ENCODE results near the gene CFAP53. TPM values are rescaled to one million over a fixed set of nuclear protein-coding genes. Genes with fewer than 3 reads are reported as not detected.

CFAP53 gene
- total RNA-seq, 1 experiment from 2014 or later, result 0.15 TPM

DNA sequence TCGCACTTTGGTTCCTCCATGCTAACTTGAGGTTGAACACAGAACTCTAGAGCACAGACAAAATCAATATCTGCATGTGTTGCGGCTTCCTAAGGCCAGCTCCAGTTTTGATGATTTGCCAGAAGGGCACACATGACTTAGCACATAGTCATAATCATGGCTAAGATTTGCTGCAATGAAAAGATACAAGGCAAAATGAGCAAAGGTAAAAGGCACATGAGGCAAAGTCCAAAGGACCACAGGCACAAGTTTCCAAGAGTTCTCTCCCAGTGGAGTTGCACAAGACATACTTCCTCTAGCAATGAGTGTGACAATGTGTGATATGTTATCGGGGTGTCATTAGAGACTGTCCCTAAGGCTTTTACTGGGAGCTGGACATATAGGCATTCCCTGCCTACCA, 45.4 kb upstream of the CFAP53 start:
- no peak overlapping the region for H3K56ac ChIP-seq (ENCODE audit: insufficient read length, low read depth, low read length)
- peaks cover 55% of the 10 kb centered on the region for H3K27me3 Mint-ChIP-seq (ENCODE audit: low read depth)

More for the DNA sequence above, 45.4 kb upstream of the CFAP53 start:
- Histone ChIP-seq H3K4ac (ENCODE audit: low read depth, low read length) (no peak overlapping the region), H3K4me2 (ENCODE audit: insufficient read depth, insufficient read length, low read length) (no peak overlapping the region), H3K4me1 (ENCODE audit: insufficient read depth, low read length) (no peaks in the 10 kb centered on the region), H2BK20ac (ENCODE audit: low read depth, low read length, poor library complexity, severe bottlenecking) (no peak overlapping the region), H3T11ph (ENCODE audit: low read length) (no peak overlapping the region), H3K9ac (ENCODE audit: extremely low read depth, insufficient read length, low read length) (no peak overlapping the region), H3K27ac (ENCODE audit: insufficient read length, low read depth, low read length) (no peak overlapping the region), H2BK15ac (ENCODE audit: low read depth, low read length) (no peak overlapping the region), H4K20me1 (ENCODE audit: control insufficient read depth, insufficient read depth, insufficient read length) (no peaks in the 10 kb centered on the region), H4K8ac (replicated peaks; ENCODE audit: insufficient read length, low read depth, low read length) (no peak overlapping the region), H3K18ac (ENCODE audit: insufficient read length, low read depth, low read length) (no peak overlapping the region), H3K14ac (ENCODE audit: insufficient read depth, low read length) (no peak overlapping the region), H3K79me2 (ENCODE audit: insufficient read depth, low read length) (no peaks in the 10 kb centered on the region), H3K23me2 (ENCODE audit: insufficient read length, low read depth, low read length, poor library complexity, severe bottlenecking) (no peaks in the 10 kb centered on the region), H3K27me3 (ENCODE audit: insufficient read depth, low read length) (no peaks in the 10 kb centered on the region; the same call in 1 of the 2 replicates), H3K23ac (ENCODE audit: insufficient read length, low read depth, low read length) (no peak overlapping the region), H3K79me1 (ENCODE audit: insufficient read depth, low read depth, low read length, poor library complexity, severe bottlenecking) (no peaks in the 10 kb centered on the region), H2BK5ac (ENCODE audit: insufficient read length, low read length) (no peak overlapping the region), H2BK120ac (ENCODE audit: low read depth, low read length, poor library complexity, severe bottlenecking) (no peak overlapping the region), H4K5ac (ENCODE audit: insufficient read length, low read depth, low read length) (no peak overlapping the region), H2AK5ac (ENCODE audit: insufficient read length, low read length) (no peak overlapping the region), H2BK12ac (ENCODE audit: insufficient read length, low read depth, low read length) (no peak overlapping the region), H4K91ac (ENCODE audit: insufficient read length, low read depth, low read length) (no peak overlapping the region), H2AFZ (ENCODE audit: low read length) (no peak overlapping the region), H3K9me3 (ENCODE audit: control insufficient read depth, low read depth, low read length) (no peaks in the 10 kb centered on the region)
- TF ChIP-seq, protein P1, sequence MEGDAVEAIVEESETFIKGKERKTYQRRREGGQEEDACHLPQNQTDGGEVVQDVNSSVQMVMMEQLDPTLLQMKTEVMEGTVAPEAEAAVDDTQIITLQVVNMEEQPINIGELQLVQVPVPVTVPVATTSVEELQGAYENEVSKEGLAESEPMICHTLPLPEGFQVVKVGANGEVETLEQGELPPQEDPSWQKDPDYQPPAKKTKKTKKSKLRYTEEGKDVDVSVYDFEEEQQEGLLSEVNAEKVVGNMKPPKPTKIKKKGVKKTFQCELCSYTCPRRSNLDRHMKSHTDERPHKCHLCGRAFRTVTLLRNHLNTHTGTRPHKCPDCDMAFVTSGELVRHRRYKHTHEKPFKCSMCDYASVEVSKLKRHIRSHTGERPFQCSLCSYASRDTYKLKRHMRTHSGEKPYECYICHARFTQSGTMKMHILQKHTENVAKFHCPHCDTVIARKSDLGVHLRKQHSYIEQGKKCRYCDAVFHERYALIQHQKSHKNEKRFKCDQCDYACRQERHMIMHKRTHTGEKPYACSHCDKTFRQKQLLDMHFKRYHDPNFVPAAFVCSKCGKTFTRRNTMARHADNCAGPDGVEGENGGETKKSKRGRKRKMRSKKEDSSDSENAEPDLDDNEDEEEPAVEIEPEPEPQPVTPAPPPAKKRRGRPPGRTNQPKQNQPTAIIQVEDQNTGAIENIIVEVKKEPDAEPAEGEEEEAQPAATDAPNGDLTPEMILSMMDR (conservative IDR thresholded peaks at IDR 0.05), result no peak
- Mint-ChIP-seq H3K9me3 (no peaks in the 10 kb centered on the region), H3K36me3 (ENCODE audit: insufficient read depth in 1 of 3, low read depth in 3 of 3) (no peaks in the 10 kb centered on the region), H3K4me1 (peaks cover 4 to 6% of the 10 kb centered on the region in 2 experiments; a peak in 3 of 4 replicates), H3K27ac (no peak overlapping the region), H3K4me3 (no peak overlapping the region)
- DNase-seq, result no peak
- no CpG with 5 or more reads among the region's 3 CpGs for WGBS (ENCODE audit: extremely low coverage, insufficient read length, low lambda C conversion rate)
